Caco-2 (cell line): ENCODE results near the gene C16orf78. TPM values are rescaled to one million over a fixed set of nuclear protein-coding genes. Genes with fewer than 3 reads are reported as not detected.

Experiments used
- BruUV-seq: library from RNA; stranded (reverse); fragments of 400-500 nt; replicated peaks from 2 replicates; lab custom pipeline; 2021; lab: Mats Ljungman, UMichigan
- CTCF ChIA-PET: fragments of 300-600 bp; sonication (Branson Sonifier 250); formaldehyde crosslinking; loops from one replicate; lab custom pipeline; 2022; ENCODE audit warnings: antibody characterized with exemption; lab: Charles Lee
- POLR2A ChIA-PET: fragments of 300-600 bp; sonication (Branson Sonifier 250); formaldehyde crosslinking; loops from one replicate; lab custom pipeline; 2022; ENCODE audit warnings: antibody characterized with exemption; lab: Charles Lee
- DNase-seq, 2 experiments: peaks; one replicate each; pipeline versions ENCODE4 v3.0.0 to v3.0.0-alpha.2; 2020 to 2022
- H3K27me3 ChIP-seq: replicated peaks from 2 replicates; pipeline ENCODE4 v1.6.0; 2011; ENCODE audit warnings: low read length; ENCODE audit not compliant: control insufficient read depth, insufficient read depth
- H3K36me3 ChIP-seq: 2 replicates; pipeline ENCODE4 v1.5.1; 2011; ENCODE audit warnings: low read length; ENCODE audit not compliant: control insufficient read depth, insufficient read depth
- H3K4me1 ChIP-seq: fragments of 250-450 bp; sonication (Bioruptor Pico); 2 replicates; pipeline ENCODE4 v1.5.1; 2020; ENCODE audit warnings: mild to moderate bottlenecking
- H3K4me3 ChIP-seq: 2 replicates; pipeline ENCODE4 v1.5.1; 2011; ENCODE audit warnings: low read depth, mild to moderate bottlenecking, control low read depth, low read length
- H3K9me3 ChIP-seq: fragments of 250-450 bp; sonication (Bioruptor Pico); 2 replicates; pipeline ENCODE4 v1.5.1; 2020; ENCODE audit warnings: mild to moderate bottlenecking, moderate library complexity
- H3K27ac Mint-ChIP-seq: one replicate; pipeline ENCODE4 v1.8.0; 2022; ENCODE audit warnings: mixed read lengths; ENCODE audit not compliant: unreplicated experiment
- H3K27me3 Mint-ChIP-seq: one replicate; pipeline ENCODE4 v1.8.0; 2022; ENCODE audit warnings: mixed read lengths; ENCODE audit not compliant: insufficient read depth, unreplicated experiment
- H3K36me3 Mint-ChIP-seq: one replicate; pipeline ENCODE4 v1.8.0; 2022; ENCODE audit warnings: mild to moderate bottlenecking, mixed read lengths; ENCODE audit not compliant: insufficient read depth, unreplicated experiment
- H3K4me1 Mint-ChIP-seq: one replicate; pipeline ENCODE4 v1.8.0; 2022; ENCODE audit warnings: low read depth, mixed read lengths; ENCODE audit not compliant: unreplicated experiment
- H3K4me3 Mint-ChIP-seq: one replicate; pipeline ENCODE4 v1.8.0; 2022; ENCODE audit warnings: mild to moderate bottlenecking, moderate library complexity, mixed read lengths; ENCODE audit not compliant: unreplicated experiment
- H3K9me3 Mint-ChIP-seq: one replicate; pipeline ENCODE4 v1.8.0; 2022; ENCODE audit warnings: mixed read lengths; ENCODE audit not compliant: unreplicated experiment
- intact Hi-C: fragments of 100-400 bp; cut with micrococcal nuclease; formaldehyde crosslinking; loops from one replicate; pipeline ENCODE4 v1.10.0; 2022; ENCODE audit not compliant: unreplicated experiment
- total RNA-seq: library from RNA; stranded (reverse); gene quantifications from 2 replicates; pipeline ENCODE4 v1.2.3, GENCODE V29; 2022
- TF ChIP-seq, protein P1 (sequence below), 2 experiments: fragments of 200-600 bp in 1 of 2; IDR thresholded peaks; 1 replicate in 1 of 2; 2 replicates in 1 of 2; pipeline versions ENCODE4 v1.5.1 to v1.8.0; 2011 to 2022; ENCODE audit warnings: antibody characterized with exemption in 1 of 2, control low read depth in 1 of 2, inconsistent platforms in 1 of 2, low read depth in 1 of 2, low read length in 1 of 2, mild to moderate bottlenecking in 1 of 2, moderate library complexity in 1 of 2; ENCODE audit not compliant: insufficient read depth in 1 of 2, severe bottlenecking in 1 of 2, unreplicated experiment in 1 of 2

The C16orf78 gene
- total RNA-seq, 1 experiment from 2014 or later = not detected

DNA sequence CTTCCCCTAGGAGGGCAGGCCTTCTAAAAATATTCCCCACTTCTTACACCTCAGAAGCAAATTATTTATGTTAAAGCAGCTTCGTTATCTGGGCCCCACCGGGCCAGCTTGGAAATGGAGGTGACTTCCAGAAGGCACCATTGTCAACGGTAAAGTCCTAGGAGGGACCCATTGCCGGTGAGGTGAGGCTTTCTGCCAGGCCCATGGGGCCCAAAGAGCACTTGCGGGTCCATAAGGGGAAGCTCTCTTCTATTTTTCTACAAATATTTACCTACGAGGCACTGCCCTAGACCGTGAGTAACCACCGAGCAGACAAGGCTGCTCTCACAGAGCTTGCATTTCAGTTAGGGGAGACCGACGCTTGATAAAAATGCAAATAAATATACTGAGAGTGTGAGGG lies 41.5 kb downstream of the C16orf78 start:
- intact Hi-C loops = no loop called here
- peaks cover 21% of the 10 kb centered on the region for H3K27me3 Mint-ChIP-seq
- H3K9me3 Mint-ChIP-seq = no peaks in the 10 kb centered on the region
- H3K27ac Mint-ChIP-seq = no peak overlapping the region
- CTCF ChIA-PET = no interaction called here
- POLR2A ChIA-PET = no interaction called here
- no peaks in the 10 kb centered on the region for H3K4me1 Mint-ChIP-seq
- no TSS peak for BruUV-seq
- no peak overlapping the region for H3K4me3 Mint-ChIP-seq
- Histone ChIP-seq H3K9me3 (no peaks in the 10 kb centered on the region), H3K36me3 (no peaks in the 10 kb centered on the region), H3K4me1 (no peaks in the 10 kb centered on the region), H3K4me3 (no peak overlapping the region), H3K27me3 (no peaks in the 10 kb centered on the region; the same call in 1 of the 2 replicates)
- DNase-seq = no peak
- TF ChIP-seq, protein P1, sequence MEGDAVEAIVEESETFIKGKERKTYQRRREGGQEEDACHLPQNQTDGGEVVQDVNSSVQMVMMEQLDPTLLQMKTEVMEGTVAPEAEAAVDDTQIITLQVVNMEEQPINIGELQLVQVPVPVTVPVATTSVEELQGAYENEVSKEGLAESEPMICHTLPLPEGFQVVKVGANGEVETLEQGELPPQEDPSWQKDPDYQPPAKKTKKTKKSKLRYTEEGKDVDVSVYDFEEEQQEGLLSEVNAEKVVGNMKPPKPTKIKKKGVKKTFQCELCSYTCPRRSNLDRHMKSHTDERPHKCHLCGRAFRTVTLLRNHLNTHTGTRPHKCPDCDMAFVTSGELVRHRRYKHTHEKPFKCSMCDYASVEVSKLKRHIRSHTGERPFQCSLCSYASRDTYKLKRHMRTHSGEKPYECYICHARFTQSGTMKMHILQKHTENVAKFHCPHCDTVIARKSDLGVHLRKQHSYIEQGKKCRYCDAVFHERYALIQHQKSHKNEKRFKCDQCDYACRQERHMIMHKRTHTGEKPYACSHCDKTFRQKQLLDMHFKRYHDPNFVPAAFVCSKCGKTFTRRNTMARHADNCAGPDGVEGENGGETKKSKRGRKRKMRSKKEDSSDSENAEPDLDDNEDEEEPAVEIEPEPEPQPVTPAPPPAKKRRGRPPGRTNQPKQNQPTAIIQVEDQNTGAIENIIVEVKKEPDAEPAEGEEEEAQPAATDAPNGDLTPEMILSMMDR (IDR thresholded peaks at IDR 0.05; ENCODE audit: insufficient read depth in 1 of 2, low read depth in 1 of 2, low read length in 1 of 2, severe bottlenecking in 1 of 2, unreplicated experiment in 1 of 2) = no peak
- no peaks in the 10 kb centered on the region for H3K36me3 Mint-ChIP-seq

DNA sequence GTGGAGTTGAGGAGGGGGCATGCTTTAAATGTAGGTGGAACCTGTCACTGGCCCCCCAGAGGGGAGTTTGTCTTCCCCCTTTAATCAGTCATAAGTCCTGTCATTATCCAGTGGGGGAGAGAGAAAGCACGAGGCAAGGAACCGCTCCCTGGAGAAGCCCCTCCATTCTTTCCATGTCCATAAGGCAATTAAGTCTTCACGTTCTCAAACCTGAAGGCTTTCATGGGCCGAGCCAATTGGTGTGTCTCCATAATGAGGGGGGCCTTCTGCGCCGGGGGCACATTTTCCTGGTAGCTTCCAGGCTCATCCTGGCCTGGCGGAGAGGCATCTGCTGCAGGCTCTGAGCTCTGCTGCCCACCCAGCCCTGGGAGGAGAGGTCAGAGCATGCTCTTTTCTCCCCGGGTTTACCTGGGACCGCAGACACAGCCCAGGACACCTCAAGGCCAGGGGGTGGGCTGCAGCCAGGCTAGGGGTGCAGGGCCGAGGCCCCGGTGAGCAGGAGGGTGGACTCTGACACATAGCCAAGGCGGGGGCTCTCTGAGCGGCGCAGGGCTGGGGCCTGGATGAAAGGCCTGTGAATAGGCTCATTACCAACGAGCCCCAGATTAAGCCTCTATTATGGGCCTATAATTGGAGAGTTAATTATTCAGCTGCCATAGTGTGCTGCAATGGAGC lies 42.5 kb downstream of the C16orf78 start:
- no TSS peak for BruUV-seq
- no peak overlapping the region for H3K4me3 ChIP-seq
- POLR2A ChIA-PET = no interaction called here
- intact Hi-C loops = no loop called here
- Mint-ChIP-seq H3K36me3 (no peaks in the 10 kb centered on the region), H3K27ac (no peak overlapping the region), H3K4me1 (no peaks in the 10 kb centered on the region), H3K9me3 (no peaks in the 10 kb centered on the region), H3K4me3 (no peak overlapping the region), H3K27me3 (peaks cover 20% of the 10 kb centered on the region)
- H3K4me1 ChIP-seq = no peaks in the 10 kb centered on the region
- H3K9me3 ChIP-seq = no peaks in the 10 kb centered on the region
- H3K36me3 ChIP-seq = no peaks in the 10 kb centered on the region
- no peak for DNase-seq
- CTCF ChIA-PET = no interaction called here
- TF ChIP-seq, protein P1 (IDR thresholded peaks at IDR 0.05; ENCODE audit: insufficient read depth in 1 of 2, low read depth in 1 of 2, low read length in 1 of 2, severe bottlenecking in 1 of 2, unreplicated experiment in 1 of 2) = no peak
- no peaks in the 10 kb centered on the region; the same call in 1 of the 2 replicates for H3K27me3 ChIP-seq

DNA sequence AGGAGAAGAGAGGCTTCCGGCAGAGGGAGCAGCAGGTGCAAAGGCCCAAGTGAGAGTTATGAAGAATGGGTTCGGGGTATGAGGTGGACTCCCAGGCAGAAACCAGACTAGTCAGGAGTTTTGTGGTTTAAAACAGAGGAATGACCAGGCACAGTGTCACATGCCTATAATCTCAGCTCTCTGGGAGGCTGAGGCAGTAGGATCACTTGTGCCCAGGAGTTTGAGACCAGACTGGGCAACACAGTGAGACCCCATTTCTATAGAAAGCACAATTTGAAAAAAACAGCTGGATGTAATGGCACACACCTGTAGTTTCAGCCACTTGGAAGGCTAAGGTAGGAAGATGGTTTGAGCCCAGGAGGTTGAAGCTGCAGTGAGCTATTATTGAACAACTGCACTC lies 43.8 kb downstream of the C16orf78 start:
- intact Hi-C loops = no loop called here
- Mint-ChIP-seq H3K4me3 (no peak overlapping the region), H3K9me3 (no peaks in the 10 kb centered on the region), H3K27ac (no peak overlapping the region), H3K4me1 (no peaks in the 10 kb centered on the region), H3K36me3 (no peaks in the 10 kb centered on the region), H3K27me3 (peaks cover 23% of the 10 kb centered on the region)
- ChIA-PET CTCF (no interaction called here), POLR2A (no interaction called here)
- no peaks in the 10 kb centered on the region for H3K4me1 ChIP-seq
- DNase-seq = no peak
- no peak overlapping the region for H3K4me3 ChIP-seq
- no peaks in the 10 kb centered on the region for H3K36me3 ChIP-seq
- no peaks in the 10 kb centered on the region for H3K9me3 ChIP-seq
- no peaks in the 10 kb centered on the region; the same call in 1 of the 2 replicates for H3K27me3 ChIP-seq
- no TSS peak for BruUV-seq
- TF ChIP-seq, protein P1 (IDR thresholded peaks at IDR 0.05; ENCODE audit: insufficient read depth in 1 of 2, low read depth in 1 of 2, low read length in 1 of 2, severe bottlenecking in 1 of 2, unreplicated experiment in 1 of 2) = no peak
